GM23338 (cell line): ENCODE measurements around the gene LCN12. TPM values are rescaled to one million over a fixed set of nuclear protein-coding genes. Genes with fewer than 3 reads are reported as not detected.

Experiments
- ATAC-seq: fragments of 200-7000 bp; cut with Tn5 transposase; 3 replicates; pipeline ENCODE4 v1.9.1; 2020
- DNase-seq: peaks from one replicate; pipeline ENCODE4 v3.0.0-alpha.2; 2015; ENCODE audit warnings: low spot score
- H2AFZ ChIP-seq: fragments of 200-600 bp; sonication (generic); 2 replicates; pipeline ENCODE4 v1.8.0; 2016; ENCODE audit warnings: antibody characterized with exemption, mild to moderate bottlenecking, moderate library complexity
- H3F3A ChIP-seq: fragments of 200-600 bp; sonication (generic); replicated peaks from 2 replicates; pipeline ENCODE4 v1.8.0; 2017; ENCODE audit warnings: antibody characterized with exemption, mixed run types, low read depth
- H3K27ac ChIP-seq: fragments of 200-600 bp; sonication (generic); 2 replicates; pipeline ENCODE4 v1.6.1; 2016; ENCODE audit warnings: low read depth
- H3K27me3 ChIP-seq: fragments of 200-600 bp; sonication (generic); 2 replicates; pipeline ENCODE4 v1.8.0; 2016; ENCODE audit warnings: mild to moderate bottlenecking, mixed run types, moderate library complexity; ENCODE audit not compliant: insufficient read depth
- H3K36me3 ChIP-seq: fragments of 200-600 bp; sonication (generic); 2 replicates; pipeline ENCODE4 v1.8.0; 2016; ENCODE audit warnings: mild to moderate bottlenecking; ENCODE audit not compliant: insufficient read depth
- H3K4me1 ChIP-seq: fragments of 200-600 bp; sonication (generic); 2 replicates; pipeline ENCODE4 v1.8.0; 2016; ENCODE audit warnings: mild to moderate bottlenecking, moderate library complexity; ENCODE audit not compliant: insufficient read depth
- H3K4me2 ChIP-seq: fragments of 200-600 bp; sonication (generic); 2 replicates; pipeline ENCODE4 v1.7.1; 2017; ENCODE audit warnings: mixed run types
- H3K4me3 ChIP-seq: fragments of 200-600 bp; sonication (generic); 2 replicates; pipeline ENCODE4 v1.6.1; 2016; ENCODE audit warnings: mixed run types
- H3K79me2 ChIP-seq: fragments of 200-600 bp; sonication (generic); replicated peaks from 2 replicates; pipeline ENCODE4 v1.8.0; 2017; ENCODE audit warnings: mild to moderate bottlenecking; ENCODE audit not compliant: insufficient read depth
- H3K9me2 ChIP-seq: fragments of 200-600 bp; sonication (generic); 2 replicates; pipeline ENCODE4 v1.8.0; 2017; ENCODE audit not compliant: insufficient read depth
- H4K20me1 ChIP-seq: fragments of 200-600 bp; sonication (generic); replicated peaks from 2 replicates; pipeline ENCODE4 v1.8.0; 2017; ENCODE audit warnings: mild to moderate bottlenecking; ENCODE audit not compliant: insufficient read depth
- H3K27ac Mint-ChIP-seq: 2 replicates; pipeline ENCODE4 v1.8.0; 2020; ENCODE audit warnings: inconsistent platforms, mild to moderate bottlenecking, moderate library complexity, mixed read lengths
- H3K27me3 Mint-ChIP-seq: 3 replicates; pipeline ENCODE4 v1.8.0; 2022; ENCODE audit warnings: low read depth, mild to moderate bottlenecking, moderate library complexity, mixed read lengths, inconsistent platforms; ENCODE audit not compliant: insufficient read depth, poor library complexity
- H3K36me3 Mint-ChIP-seq: 3 replicates; pipeline ENCODE4 v1.8.0; 2021; ENCODE audit warnings: low read depth, mild to moderate bottlenecking, inconsistent platforms, moderate library complexity, mixed read lengths
- H3K4me1 Mint-ChIP-seq: 3 replicates; pipeline ENCODE4 v1.8.0; 2020; ENCODE audit warnings: mild to moderate bottlenecking, inconsistent platforms, mixed read lengths
- H3K4me3 Mint-ChIP-seq: 3 replicates; pipeline ENCODE4 v1.8.0; 2021; ENCODE audit warnings: moderate library complexity, mild to moderate bottlenecking, inconsistent platforms, mixed read lengths
- H3K9me3 Mint-ChIP-seq: 3 replicates; pipeline ENCODE4 v1.8.0; 2020; ENCODE audit warnings: moderate library complexity, mild to moderate bottlenecking, inconsistent platforms, mixed read lengths
- CTCF ChIP-seq, 2 experiments: fragments of 200-600 bp in 1 of 2; sonication (generic) in 1 of 2; conservative IDR thresholded peaks; 2 replicates each; pipeline versions ENCODE4 v1.5.1 to v1.6.1; 2016 to 2017; ENCODE audit warnings: antibody characterized with exemption in 2 of 2, low read depth in 2 of 2, mild to moderate bottlenecking in 2 of 2, moderate library complexity in 1 of 2
- ETS1 ChIP-seq: IDR thresholded peaks from 2 replicates; pipeline ENCODE4 v1.6.1; 2016; ENCODE audit warnings: antibody characterized with exemption
- EZH2phosphoT487 ChIP-seq: fragments of 200-600 bp; sonication (generic); IDR thresholded peaks from one replicate; pipeline ENCODE4 v1.8.1; 2018; ENCODE audit warnings: antibody characterized with exemption; ENCODE audit not compliant: unreplicated experiment
- JUNB ChIP-seq: IDR thresholded peaks from one replicate; pipeline ENCODE4 v1.6.1; 2016; ENCODE audit warnings: antibody characterized with exemption; ENCODE audit not compliant: unreplicated experiment
- POLR2AphosphoS5 ChIP-seq: IDR thresholded peaks from 2 replicates; pipeline ENCODE4 v1.6.1; 2016; ENCODE audit warnings: antibody characterized with exemption, low read depth
- REST ChIP-seq: IDR thresholded peaks from one replicate; pipeline ENCODE4 v1.6.1; 2018; ENCODE audit warnings: antibody characterized with exemption; ENCODE audit not compliant: unreplicated experiment
- STAT1 ChIP-seq: IDR thresholded peaks from one replicate; pipeline ENCODE4 v1.6.1; 2016; ENCODE audit warnings: antibody characterized with exemption; ENCODE audit not compliant: unreplicated experiment
- ZNF114 ChIP-seq: fragments of 250-450 bp; sonication (Bioruptor Pico); IDR thresholded peaks from 2 replicates; pipeline ENCODE4 v1.5.0; 2020; ENCODE audit warnings: mild to moderate bottlenecking, moderate library complexity
- ZNF331 ChIP-seq: fragments of 250-450 bp; sonication (Bioruptor Pico); IDR thresholded peaks from 2 replicates; pipeline ENCODE4 v1.5.0; 2020; ENCODE audit warnings: low read depth, mild to moderate bottlenecking, moderate library complexity
- ZNF462 ChIP-seq: fragments of 250-450 bp; sonication (Bioruptor Pico); IDR thresholded peaks from 2 replicates; pipeline ENCODE4 v1.5.0; 2020; ENCODE audit warnings: mild to moderate bottlenecking, moderate library complexity
- polyA plus RNA-seq: library from polyadenylated mRNA; unstranded; fragments of >200 nt; fragmentation: Nextera tagmentation; extraction: Ambion mirVana; gene quantifications from 2 replicates; pipeline ENCODE4 v1.2.1, GENCODE V29; 2016
- total RNA-seq: library from RNA; depleted of rRNA; stranded (reverse); fragments of >200 nt; shearing (Covaris generic); gene quantifications from 2 replicates; pipeline ENCODE4 v1.2.3, GENCODE V29; 2014

The LCN12 gene
- total and polyA plus RNA-seq, 2 experiments from 2014 or later: 0.39 to 0.69 TPM

- H3F3A ChIP-seq: no peaks in the 10 kb centered on the region
- no peaks in the 10 kb centered on the region for H3K36me3 ChIP-seq
- H2AFZ ChIP-seq: no peak overlapping the region
- DNase-seq (no peak), ATAC-seq (no peak)
- Mint-ChIP-seq H3K27me3 (peaks cover 5% of the 10 kb centered on the region), H3K4me3 (no peak overlapping the region), H3K36me3 (no peaks in the 10 kb centered on the region), H3K9me3 (no peaks in the 10 kb centered on the region; the same call in 2 of the 3 replicates), H3K27ac (no peak overlapping the region), H3K4me1 (peaks cover 9% of the 10 kb centered on the region)
- H3K27me3 ChIP-seq: no peaks in the 10 kb centered on the region
- no peak overlapping the region for H3K4me2 ChIP-seq
- no peak overlapping the region for H3K27ac ChIP-seq
- TF ChIP-seq ETS1: no peak
- no peak for TF ChIP-seq EZH2phosphoT487
- TF ChIP-seq REST: no peak
- TF ChIP-seq STAT1: no peak
- TF ChIP-seq POLR2AphosphoS5: no peak
- no peaks in the 10 kb centered on the region for H3K79me2 ChIP-seq
- no peak overlapping the region for H3K4me3 ChIP-seq
- no peaks in the 10 kb centered on the region for H3K9me2 ChIP-seq
- H3K4me1 ChIP-seq: peaks cover 9% of the 10 kb centered on the region
- no peaks in the 10 kb centered on the region for H4K20me1 ChIP-seq
Measured at GRCh38 chr9:136969150-136969549, 17.1 kb downstream of the LCN12 start.

- Mint-ChIP-seq H3K9me3 (no peaks in the 10 kb centered on the region; the same call in 2 of the 3 replicates), H3K36me3 (no peaks in the 10 kb centered on the region), H3K4me1 (peaks cover 9% of the 10 kb centered on the region), H3K4me3 (no peak overlapping the region), H3K27me3 (peaks cover 5% of the 10 kb centered on the region), H3K27ac (no peak overlapping the region)
- peaks cover 9% of the 10 kb centered on the region for H3K4me1 ChIP-seq
- H3K4me3 ChIP-seq: no peak overlapping the region
- no peak overlapping the region for H3K4me2 ChIP-seq
- no peak overlapping the region for H3K27ac ChIP-seq
- no peaks in the 10 kb centered on the region for H3K79me2 ChIP-seq
- no peaks in the 10 kb centered on the region for H4K20me1 ChIP-seq
- no peak for ATAC-seq
- H2AFZ ChIP-seq: no peak overlapping the region
- H3F3A ChIP-seq: no peaks in the 10 kb centered on the region
- no peaks in the 10 kb centered on the region for H3K27me3 ChIP-seq
- no peaks in the 10 kb centered on the region for H3K9me2 ChIP-seq
- DNase-seq: no peak
- H3K36me3 ChIP-seq: no peaks in the 10 kb centered on the region
- TF ChIP-seq ZNF331 (CRISPR knock-in tag): no peak
- no peak for TF ChIP-seq ZNF462
- no peak for TF ChIP-seq POLR2AphosphoS5
- TF ChIP-seq ZNF114: no peak
- TF ChIP-seq JUNB: no peak
- TF ChIP-seq STAT1: no peak
- TF ChIP-seq CTCF (conservative IDR thresholded peaks at IDR 0.05; ENCODE audit: low read depth in 2 of 2): no peak
Measured at GRCh38 chr9:136969774-136970173, 17.7 kb downstream of the LCN12 start.
